Thoracic aorta (tissue), 2 donors: ENCODE data around the gene CD24. TPM values are rescaled to one million over a fixed set of nuclear protein-coding genes. Genes with fewer than 3 reads are reported as not detected.

Experiments
- ATAC-seq: fragments of 150-250 bp; one replicate; pipeline ENCODE4 v1.8.0; 2017; ENCODE audit warnings: low read depth; ENCODE audit not compliant: insufficient number of reproducible peaks, low FRiP score
- DNase-seq: peaks from one replicate; pipeline ENCODE4 v3.0.0-alpha.2; 2020; ENCODE audit warnings: low spot score
- H3K27ac ChIP-seq, 2 donors: fragments of 200-600 bp; sonication (generic); 1 replicate in 1 of 2; 2 replicates in 1 of 2; pipeline ENCODE4 v1.5.1; 2016; ENCODE audit warnings: mild to moderate bottlenecking in 2 of 2, moderate library complexity in 2 of 2
- H3K27me3 ChIP-seq: fragments of 200-600 bp; sonication (generic); replicated peaks from 2 replicates; pipeline ENCODE4 v1.6.0; 2016; ENCODE audit warnings: mild to moderate bottlenecking; ENCODE audit not compliant: insufficient read depth
- H3K36me3 ChIP-seq: fragments of 200-600 bp; sonication (generic); one replicate; pipeline ENCODE4 v1.5.1; 2016
- H3K4me1 ChIP-seq, 2 donors: fragments of 200-600 bp; sonication (generic); 1 replicate in 1 of 2; 2 replicates in 1 of 2; pipeline versions ENCODE4 v1.5.1 to v1.6.0; 2016; ENCODE audit warnings: low read depth in 2 of 2, mild to moderate bottlenecking in 1 of 2; ENCODE audit not compliant: control insufficient read depth in 1 of 2
- H3K4me3 ChIP-seq: fragments of 200-600 bp; sonication (generic); 2 replicates; pipeline ENCODE4 v1.5.1; 2016; ENCODE audit warnings: mild to moderate bottlenecking
- H3K9me3 ChIP-seq: fragments of 200-600 bp; sonication (generic); 2 replicates; pipeline ENCODE4 v1.5.1; 2016
- total RNA-seq, 2 donors: library from RNA; depleted of rRNA; stranded (reverse); fragments of >200 nt; gene quantifications; one replicate each; pipeline versions ENCODE4 v1.1.0 to v1.2.3, GENCODE V29; 2016
- TF ChIP-seq, protein P1 (sequence below): fragments of 200-600 bp; sonication (generic); IDR thresholded peaks from one replicate; pipeline ENCODE4 v1.5.1; 2019; ENCODE audit warnings: antibody characterized with exemption

CD24 gene
- total RNA-seq, 2 donors from 2014 or later: 0.95 to 6.6 TPM

DNA sequence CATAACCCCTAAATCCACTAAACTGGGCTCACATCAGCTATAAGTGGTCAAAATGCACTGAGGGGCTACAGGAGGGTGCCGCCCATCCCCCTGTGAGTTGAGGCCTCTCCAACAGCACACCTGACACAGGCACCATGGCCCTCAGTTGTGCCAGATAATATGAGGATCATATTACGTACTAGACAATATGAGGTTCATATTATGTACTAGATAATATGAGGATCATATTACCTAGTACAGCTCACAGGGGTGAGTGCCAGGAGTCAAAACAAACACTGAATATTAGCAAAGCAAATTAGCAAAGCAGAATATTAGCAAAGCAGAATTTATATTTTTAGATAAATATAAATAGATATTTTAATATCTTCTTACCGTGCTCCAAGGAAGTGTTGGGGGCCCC lies 35.3 kb downstream of the CD24 start:
- Histone ChIP-seq H3K9me3 (no peaks in the 10 kb centered on the region), H3K36me3 (no peaks in the 10 kb centered on the region), H3K4me3 (no peak overlapping the region), H3K27me3 (no peaks in the 10 kb centered on the region), H3K27ac (no peak overlapping the region), H3K4me1 (no peaks in the 10 kb centered on the region)
- TF ChIP-seq, protein P1, sequence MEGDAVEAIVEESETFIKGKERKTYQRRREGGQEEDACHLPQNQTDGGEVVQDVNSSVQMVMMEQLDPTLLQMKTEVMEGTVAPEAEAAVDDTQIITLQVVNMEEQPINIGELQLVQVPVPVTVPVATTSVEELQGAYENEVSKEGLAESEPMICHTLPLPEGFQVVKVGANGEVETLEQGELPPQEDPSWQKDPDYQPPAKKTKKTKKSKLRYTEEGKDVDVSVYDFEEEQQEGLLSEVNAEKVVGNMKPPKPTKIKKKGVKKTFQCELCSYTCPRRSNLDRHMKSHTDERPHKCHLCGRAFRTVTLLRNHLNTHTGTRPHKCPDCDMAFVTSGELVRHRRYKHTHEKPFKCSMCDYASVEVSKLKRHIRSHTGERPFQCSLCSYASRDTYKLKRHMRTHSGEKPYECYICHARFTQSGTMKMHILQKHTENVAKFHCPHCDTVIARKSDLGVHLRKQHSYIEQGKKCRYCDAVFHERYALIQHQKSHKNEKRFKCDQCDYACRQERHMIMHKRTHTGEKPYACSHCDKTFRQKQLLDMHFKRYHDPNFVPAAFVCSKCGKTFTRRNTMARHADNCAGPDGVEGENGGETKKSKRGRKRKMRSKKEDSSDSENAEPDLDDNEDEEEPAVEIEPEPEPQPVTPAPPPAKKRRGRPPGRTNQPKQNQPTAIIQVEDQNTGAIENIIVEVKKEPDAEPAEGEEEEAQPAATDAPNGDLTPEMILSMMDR: no peak
- ATAC-seq: no peak
- no peak for DNase-seq

DNA sequence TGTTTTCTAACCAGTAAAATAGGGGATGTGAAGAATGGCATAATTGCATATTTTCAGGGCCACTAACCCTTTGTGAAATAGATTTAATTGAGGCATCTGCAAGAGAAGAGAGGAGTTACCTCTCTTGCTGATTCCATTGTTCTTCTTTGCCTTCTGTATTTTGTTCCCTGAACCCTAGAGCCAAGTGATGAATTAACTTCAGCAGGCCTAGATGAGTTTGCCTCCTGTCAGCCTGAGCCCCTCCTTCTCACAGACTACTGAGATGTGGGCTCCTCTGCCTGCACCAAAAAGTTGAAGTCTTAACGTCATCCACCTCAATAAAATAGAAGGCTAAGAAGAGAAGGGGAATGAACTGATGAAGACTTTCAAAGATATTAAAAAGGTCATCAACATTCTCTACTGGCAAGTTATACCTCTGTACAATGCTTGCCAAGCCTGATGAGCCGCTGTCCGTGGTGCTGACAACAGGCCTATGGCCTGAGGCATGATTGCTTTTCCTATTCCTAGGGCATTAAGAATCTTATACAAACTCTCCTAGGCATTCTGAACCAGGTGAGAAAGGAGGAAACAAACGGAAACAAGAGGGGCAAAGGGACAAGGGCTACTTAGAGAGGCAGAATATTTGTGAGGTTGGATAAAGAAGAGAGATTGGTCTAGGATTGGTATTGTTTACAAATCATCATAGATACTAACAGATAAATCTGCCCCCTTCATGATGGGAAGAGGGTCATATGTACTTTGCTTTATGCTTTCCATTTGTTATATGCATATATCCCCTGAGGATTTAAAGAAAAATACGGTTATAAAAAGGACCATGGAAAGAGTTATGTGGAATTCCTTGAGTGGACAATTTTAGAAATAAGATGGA lies 46.8 kb downstream of the CD24 start:
- no peaks in the 10 kb centered on the region for H3K9me3 ChIP-seq
- no peaks in the 10 kb centered on the region for H3K4me1 ChIP-seq
- H3K4me3 ChIP-seq: no peak overlapping the region
- ATAC-seq: no peak
- H3K27me3 ChIP-seq: no peaks in the 10 kb centered on the region
- TF ChIP-seq, protein P1: no peak
- no peak overlapping the region for H3K27ac ChIP-seq
- H3K36me3 ChIP-seq: no peaks in the 10 kb centered on the region
- no peak for DNase-seq

DNA sequence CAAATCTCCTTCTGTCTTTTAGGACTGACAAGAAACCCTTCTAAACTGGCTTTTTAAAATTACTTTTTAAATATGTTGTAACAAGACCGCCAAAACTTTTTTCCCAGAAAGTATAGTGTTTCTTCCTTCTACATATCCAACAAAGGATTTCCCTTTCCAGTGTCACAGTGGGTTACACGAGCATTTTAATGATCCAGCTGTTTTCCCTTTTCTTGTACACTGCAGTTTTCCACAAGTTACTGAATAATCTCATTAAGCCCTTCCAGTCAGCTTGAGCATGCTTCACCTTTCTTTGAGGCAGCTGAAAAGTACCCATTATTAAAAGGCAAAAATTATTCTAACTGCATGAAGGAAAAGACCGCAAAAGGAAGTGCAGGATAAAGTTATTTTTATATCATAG lies 48.6 kb downstream of the CD24 start:
- Histone ChIP-seq H3K36me3 (no peaks in the 10 kb centered on the region), H3K4me1 (no peaks in the 10 kb centered on the region), H3K27ac (no peak overlapping the region), H3K4me3 (no peak overlapping the region), H3K27me3 (no peaks in the 10 kb centered on the region), H3K9me3 (no peaks in the 10 kb centered on the region)
- DNase-seq (no peak), ATAC-seq (no peak)
- TF ChIP-seq, protein P1: no peak

DNA sequence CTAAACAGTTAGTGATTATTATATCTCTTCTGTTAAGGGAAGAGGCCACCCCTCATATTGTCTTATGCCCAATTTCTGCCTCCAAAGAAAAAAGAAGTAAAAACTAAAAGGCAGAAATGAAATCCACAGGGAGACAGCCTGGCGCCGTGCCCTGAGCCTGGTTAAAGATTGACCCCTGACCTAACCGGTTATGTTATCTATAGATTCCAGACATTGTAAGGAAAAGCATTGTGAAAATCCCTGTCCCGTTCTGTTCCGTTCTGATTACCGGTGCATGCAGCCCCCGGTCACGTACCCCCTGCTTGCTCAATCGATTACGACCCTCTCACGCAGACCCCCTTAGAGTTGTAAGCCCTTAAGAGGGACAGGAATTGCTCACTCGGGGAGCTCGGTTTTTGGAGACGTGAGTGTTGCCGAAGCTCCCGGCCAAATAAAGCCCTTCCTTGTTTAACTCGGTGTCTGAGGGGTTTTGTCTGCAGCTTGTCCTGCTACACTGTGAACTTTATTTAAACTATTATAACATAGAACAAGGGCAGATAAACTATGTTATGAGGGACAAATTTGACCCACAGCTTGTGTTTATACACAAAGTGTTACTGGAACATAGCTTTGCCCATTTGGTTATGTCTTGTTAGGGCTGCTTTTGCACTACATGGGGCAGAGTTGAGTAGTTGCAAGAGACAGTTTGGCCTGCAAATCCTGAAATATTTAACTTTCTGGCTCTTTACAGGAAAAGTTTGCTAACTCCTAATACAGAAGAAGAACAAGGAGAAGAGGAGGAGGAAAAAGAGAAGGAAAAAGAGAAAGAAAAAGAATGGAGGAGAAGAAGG lies 49.6 kb downstream of the CD24 start:
- Histone ChIP-seq H3K36me3 (no peaks in the 10 kb centered on the region), H3K4me1 (no peaks in the 10 kb centered on the region), H3K9me3 (no peaks in the 10 kb centered on the region), H3K4me3 (no peak overlapping the region), H3K27ac (no peak overlapping the region), H3K27me3 (no peaks in the 10 kb centered on the region)
- DNase-seq (no peak), ATAC-seq (no peak)
- TF ChIP-seq, protein P1: no peak

DNA sequence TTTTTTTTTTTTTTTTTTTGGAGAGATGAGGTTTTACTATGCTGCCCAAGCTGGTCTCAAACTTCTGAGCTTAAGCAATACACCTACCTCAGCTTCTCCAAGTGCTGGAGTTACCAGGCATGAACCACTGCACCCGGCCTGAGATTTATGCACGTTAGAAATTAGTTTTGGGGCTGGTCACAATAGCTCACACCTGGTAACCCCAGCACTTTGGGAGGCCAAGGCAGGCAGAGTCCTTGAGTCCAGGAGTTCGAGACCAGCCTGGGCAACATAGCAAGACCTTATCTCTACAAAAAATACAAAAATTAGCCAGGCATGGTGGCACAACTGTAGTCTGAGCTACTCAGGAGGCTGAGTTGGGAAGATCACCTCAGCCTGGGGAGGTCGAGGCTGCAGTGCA lies 51.9 kb downstream of the CD24 start:
- Histone ChIP-seq H3K4me1 (no peaks in the 10 kb centered on the region), H3K9me3 (no peaks in the 10 kb centered on the region), H3K27ac (no peak overlapping the region), H3K4me3 (no peak overlapping the region), H3K27me3 (no peaks in the 10 kb centered on the region), H3K36me3 (no peaks in the 10 kb centered on the region)
- no peak for ATAC-seq
- TF ChIP-seq, protein P1: no peak
- DNase-seq: no peak
